Measurements from ENCODE around the gene CXorf66.
"Not testable (repeated sequence)": the region's sequence is repeated elsewhere in the genome, so short reads cannot be mapped to it uniquely, and the experiment has no call there.

CXorf66 gene, protein sequence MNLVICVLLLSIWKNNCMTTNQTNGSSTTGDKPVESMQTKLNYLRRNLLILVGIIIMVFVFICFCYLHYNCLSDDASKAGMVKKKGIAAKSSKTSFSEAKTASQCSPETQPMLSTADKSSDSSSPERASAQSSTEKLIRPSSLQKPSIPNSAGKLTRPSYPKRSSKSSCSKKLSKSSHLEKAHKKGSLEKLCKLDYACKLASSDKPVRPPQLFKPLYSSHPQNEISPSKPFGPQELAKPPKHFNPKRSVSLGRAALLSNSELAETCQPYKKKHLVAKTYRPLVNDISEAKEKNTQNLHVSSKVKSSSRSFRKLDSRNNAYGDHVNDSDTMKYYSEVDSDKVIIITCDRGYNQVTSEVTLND

DNA sequence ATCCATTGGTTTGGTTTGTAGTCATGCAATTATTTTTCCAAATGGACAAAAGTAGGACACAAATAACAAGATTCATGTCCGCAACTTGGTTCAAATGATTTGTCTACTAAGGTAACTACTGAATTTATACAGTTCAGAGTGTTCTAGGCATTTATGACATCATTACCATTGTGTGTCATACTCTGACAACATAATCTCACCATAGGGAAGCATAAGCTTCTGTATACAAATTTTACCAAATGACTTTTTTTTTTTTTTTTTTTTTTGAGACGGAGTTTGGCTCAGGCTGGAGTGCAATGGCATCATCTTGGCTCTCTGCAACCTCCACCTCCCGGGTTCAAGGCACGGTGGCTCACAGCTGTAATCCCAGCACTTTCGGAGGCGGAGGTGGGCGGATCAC lies at the start of gene CXorf66:
Gene CXorf66, minus strand, starts transcription at position 101 of the 400 bp plus-strand sequence. Its CDS starts 25 bp downstream, at position 76.
- DNase-seq (ENCODE audit: low read depth, low spot score), result no peak

DNA sequence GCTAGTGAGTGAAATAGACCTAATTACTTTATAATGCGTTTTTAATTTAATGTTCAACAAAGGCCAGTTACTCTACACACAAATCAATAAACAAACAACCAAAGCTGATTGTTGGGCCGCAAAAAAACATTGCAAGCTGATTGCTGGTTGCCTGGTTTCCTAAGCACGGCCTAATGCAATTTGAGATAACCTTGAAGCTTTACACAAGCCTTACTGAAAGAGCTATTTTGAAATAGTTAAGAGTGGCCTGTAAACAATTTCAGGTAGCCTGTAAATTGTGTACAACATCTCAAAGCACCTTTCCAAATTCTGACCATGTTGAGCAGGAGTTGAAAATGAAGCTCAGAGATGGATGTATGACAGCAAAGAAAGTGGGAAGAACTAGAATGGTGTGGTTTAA lies 17.5 kb upstream of the CXorf66 start:
- DNase-seq (ENCODE audit: low read depth, low spot score), result no peak

DNA sequence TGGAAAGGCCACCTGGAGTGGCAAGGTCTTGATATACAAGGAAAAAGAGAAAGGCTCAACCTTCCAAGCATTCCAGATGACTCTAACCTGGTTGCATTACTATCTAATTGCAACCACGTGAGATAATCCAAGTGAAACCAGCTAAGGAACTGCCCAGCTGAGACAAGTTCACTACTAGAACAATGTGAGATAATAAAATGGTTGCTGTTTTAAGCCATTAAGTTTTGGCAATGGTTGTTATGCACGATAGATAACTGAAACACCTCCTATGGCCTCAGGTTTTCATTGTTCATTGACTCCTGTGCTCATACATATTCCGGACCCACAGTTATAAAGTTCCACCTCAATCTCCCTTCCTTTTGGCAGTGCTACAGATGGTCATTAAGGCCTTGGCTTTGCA lies 9.2 kb upstream of the CXorf66 start:
- no peak for DNase-seq (ENCODE audit: low read depth, low spot score)

DNA sequence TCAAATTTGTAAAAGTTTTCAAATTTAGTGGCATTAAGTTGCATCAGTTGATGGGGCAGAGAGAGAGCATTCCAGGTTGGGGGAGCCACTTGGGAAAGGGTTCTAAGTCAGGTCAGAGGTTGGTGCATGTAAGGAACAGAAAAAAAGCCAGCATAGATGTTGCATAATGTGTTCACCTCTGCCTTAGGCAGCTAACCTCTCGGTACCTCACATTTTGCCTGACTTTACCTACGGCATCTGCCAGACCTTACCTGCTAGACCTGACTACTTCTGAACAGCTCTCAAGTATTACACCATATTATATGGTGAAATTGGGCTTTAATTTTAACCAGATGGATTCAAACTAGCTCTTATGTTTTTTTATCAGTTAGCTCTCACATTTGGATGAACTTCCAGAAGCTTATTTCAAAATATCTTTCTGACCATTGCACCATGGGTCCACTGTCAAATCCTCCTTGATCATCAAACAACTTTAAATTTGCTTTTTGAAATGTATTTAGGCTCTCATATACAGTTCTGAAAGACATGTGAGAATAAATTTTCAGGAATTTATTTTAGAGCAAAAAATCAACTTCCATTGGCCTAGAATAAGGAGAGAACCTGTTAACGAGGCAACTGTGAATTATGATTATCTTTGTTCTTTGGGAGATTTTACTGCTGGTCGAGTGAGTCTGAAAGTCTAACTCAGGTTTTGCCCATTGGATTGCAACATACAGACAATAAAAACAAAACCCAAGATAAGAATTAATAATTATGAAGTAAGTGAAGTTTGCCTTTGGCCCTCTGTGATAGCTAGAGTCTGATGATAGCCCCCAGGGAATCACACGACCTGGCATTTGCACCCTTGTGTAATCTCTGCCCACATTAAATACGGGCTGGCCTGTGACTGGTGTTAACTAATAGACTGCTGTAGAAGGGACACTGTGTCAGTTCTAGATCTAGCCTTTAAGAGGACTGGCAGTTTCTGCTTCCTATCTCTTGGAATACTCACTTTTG lies 7.6 kb upstream of the CXorf66 start:
- DNase-seq (ENCODE audit: low read depth, low spot score), result no peak

DNA sequence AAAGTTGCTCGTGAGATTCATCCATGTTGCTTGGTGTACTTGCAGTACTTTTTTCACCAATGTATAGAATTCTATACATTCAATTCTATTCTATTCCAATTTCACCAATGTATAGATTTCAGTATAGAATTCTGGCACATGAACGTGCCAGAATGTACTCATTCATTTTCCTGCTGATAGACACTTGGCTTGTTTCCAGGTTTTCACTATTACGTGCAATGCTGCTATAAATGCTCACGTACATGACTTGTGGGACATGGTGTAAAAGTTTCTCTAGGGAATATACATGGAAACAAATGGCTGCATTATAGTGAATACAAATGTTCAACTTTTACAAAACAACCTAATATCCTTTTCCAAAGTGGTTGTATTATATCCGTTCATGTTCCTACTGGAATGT lies 6.8 kb upstream of the CXorf66 start:
- DNase-seq (ENCODE audit: low read depth, low spot score), result no peak

DNA sequence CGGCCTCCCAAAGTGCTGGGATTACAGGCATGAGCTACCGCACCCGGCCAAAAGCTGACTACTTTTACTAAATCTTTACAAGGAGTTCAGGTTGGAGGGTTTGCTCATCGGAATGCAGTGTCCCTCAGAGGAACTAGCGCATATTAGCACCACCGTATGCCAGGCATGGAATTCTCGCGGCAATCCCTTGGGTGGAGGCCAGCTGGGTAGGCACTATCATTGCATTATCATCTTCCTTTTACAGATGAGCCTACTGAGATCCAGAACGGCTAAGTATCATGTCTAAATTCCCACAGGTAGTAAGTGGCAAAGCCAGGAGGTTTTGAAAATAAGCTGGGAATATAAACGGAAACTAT lies 6.1 kb upstream of the CXorf66 start:
- DNase-seq (ENCODE audit: low read depth, low spot score), result no peak

DNA sequence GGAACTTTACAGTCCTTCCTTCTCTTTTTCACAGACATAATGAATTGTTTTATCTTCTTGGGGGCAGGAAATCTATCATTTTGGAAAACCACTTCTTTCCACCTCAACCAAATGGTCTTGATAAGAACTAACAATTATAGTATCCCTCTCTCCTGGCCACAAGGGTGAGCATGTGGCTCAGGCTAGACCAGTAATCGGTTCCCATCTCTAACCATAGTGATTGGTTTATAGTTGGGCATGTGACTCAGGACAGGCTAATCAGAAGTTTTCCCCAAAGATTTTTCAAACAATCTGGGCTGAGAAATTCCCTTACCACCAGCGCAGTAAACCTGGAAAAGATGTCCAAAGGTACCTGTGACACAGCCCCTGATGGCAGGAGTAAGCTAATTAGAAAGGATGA lies 4.0 kb upstream of the CXorf66 start:
- no peak for DNase-seq (ENCODE audit: low read depth, low spot score)

DNA sequence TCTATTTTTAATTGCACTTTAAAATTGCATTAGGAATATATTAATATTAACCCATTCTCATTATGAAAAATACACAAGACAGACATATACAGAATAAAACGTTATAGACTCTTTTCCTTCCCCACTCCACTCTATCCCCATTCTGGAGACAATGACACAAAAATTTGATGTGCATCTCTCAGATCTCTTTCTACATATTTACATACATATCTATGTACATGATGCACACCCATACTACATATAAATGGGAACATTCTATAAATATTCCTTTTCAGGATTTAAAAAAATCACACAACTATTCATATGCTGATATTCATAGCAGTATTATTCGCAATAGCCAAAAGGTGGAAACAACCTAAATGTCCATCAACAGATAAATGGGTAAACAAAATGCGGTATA lies 2.4 kb upstream of the CXorf66 start:
- no peak for DNase-seq (ENCODE audit: low read depth, low spot score)

DNA sequence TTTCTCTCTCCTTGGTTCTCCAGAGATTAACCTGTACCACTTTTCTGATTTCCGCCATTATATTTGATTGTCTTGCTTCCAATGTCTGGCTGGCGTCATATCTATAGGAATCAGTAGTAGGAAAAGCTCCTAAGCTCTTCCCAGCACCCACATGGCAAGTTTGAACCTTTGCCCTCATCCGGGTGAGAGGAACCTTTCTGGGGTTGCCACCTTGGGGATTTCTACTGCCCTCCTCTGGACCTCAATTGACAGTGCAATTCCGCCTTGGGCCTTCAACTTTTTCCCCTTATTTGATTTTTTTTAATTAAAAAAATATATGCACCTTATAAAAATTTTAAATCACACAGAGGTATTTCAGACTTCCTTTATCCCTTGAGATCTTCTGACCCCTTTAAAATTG lies 2.0 kb upstream of the CXorf66 start:
- DNase-seq (ENCODE audit: low read depth, low spot score), result no peak

DNA sequence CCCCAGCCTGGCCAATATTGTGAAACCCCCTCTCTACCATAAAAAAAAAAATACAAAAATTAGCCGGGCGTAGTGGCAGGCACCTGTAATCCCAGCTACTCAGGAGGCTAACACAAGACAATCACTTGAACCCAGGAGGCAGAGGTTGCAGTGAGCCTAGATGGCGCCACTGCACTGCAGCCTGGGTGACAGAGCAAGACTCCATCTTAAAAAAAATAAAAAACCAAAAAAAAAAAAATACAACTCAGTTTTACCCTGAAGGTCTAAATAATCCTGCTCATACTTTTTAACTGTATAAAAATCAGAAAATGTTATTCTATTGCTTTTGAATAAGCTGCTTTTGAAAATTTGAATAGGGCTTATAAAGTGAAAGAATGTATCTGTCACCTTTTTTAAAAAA lies 838 bp upstream of the CXorf66 start:
- DNase-seq (ENCODE audit: low read depth, low spot score), result not testable (repeated sequence)

DNA sequence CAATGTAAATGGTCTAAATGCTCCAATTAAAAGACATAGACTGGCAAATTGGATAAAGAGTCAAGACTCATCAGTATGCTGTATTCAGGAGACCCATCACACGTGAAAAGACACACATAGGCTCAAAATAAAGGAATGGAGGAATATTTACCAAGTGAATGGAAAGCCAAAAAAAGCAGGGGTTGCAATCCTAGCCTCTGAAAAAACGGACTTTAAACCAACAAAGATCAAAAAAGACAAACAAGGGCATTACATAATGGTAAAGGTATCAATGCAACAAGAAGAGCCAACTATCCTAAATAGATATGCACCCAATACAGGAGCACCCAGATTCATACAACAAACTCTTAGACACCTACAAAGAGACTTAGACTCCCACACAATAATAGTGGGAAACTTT lies 4.2 kb downstream of the CXorf66 start:
- DNase-seq (ENCODE audit: low read depth, low spot score), result not testable (repeated sequence)

DNA sequence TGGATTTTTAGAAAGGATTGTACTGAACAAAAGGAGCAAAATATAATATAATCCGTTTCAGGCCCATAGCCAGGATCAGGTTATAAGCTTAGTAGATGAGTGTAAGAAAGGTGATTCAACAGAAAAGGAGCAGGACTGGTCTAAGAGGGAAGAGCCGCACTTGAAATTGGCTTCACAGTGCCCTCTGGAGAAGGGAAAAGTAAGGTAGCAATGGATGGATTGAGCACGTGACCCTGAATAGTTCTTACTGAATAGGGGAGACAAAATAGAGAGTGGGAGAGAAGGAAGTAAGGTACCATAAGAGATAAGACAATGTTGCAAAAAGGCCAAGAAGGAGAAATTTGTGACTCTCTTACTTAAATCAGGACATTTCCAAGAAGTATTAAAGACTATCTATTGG lies 15.6 kb downstream of the CXorf66 start:
- no peak for DNase-seq (ENCODE audit: low read depth, low spot score)

DNA sequence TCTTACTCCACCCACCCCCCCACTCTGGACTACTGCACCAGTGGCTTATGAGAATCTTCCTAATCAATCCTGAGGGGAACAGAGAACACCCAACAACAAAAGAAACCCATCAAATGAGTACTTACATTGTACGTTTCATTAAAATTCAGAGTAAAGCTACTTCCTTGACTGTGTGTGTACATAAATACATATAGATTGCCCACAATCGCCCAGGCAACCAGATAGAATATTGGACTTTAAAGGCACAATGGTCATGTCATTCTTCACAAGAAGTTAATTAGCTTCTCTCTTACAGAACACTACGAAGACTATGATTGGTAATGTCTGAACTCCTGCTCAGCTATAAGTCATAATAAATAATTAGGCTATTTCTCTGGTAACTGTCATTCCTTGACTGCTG lies 20.2 kb downstream of the CXorf66 start:
- no peak for DNase-seq (ENCODE audit: low read depth, low spot score)

DNA sequence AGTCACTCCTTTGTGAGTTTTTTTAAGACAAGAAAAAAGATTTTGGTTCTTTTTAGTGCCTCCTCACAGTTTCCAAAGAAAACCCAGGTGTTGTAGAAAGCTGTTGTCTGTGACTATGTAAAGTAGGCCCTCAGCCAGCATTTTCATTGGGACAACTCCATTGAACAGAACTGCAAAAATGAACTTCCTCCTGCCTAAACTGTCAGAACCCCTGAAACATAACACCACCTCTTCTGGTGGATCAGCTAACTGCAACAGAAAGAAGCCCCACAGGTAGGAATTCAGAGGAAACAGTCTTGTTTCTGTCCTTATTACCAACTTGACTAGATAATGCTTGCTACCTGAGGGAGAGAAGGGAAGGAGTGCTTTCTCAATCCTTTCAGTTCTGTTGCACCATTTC lies 29.1 kb downstream of the CXorf66 start:
- no peak for DNase-seq (ENCODE audit: low read depth, low spot score)

DNA sequence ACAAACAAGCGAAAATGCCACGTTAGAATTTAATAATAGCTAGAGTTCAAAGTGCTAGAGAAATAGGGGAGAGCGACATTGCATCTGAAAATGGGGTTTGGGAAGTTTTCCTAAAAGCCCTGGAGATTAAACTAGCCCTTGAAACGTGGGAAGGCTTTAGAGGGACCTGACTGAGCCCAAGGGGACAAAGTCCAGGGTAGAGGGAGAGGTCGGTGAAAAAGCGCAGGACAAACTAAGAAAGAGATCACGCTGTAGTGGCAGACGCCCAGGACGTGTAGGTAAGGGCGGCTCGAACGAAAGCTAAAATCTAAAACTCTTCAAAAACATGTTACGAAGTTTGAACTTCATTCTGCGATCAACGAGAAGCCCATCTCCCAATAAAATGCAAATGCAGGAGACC lies 31.4 kb downstream of the CXorf66 start:
- DNase-seq (ENCODE audit: low read depth, low spot score), result no peak

DNA sequence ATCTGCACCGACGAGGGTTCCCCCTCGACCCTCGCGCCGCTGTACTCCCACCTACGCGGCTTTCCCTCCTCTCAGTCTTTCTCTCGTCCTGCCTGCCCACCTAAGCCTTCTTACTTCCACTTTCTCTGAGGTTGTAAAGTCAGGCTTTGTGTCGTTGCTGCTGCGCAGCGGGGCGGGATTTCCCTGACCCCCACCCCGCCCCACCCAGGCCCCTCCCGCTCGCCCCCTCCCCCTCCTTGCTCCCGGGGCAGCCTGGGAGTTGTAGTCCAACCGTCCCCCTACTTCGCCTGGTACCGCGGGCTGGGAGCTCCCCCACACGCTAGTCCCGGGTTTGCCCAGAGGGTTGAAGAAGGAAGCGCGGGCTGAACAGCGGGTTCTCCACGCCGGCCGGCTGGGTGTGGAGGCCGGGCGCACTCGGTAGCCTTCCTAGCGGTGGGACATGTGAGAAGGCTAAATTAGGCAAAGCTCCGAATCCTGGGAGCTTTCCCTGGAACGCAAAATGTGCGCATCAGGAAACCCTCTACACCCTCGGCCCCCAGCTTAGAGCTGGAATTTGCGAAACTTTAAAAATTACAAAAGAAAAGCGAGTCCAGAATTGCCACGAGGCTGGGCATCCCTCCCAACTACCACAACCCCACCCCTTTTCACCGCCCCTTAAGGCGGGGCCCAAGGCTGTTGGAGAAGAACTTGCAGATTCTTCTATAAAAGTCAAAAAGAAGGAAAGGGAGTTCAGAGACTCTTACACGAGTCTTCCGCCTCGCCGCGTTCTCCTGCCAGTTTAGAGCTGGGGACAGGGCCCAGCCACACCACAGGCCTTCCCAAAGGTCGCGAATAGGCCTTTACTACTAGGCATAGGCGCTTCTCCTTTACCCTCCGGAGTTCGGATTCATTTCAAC lies 32.2 kb downstream of the CXorf66 start, which contains the start of gene ATP11C:
Gene ATP11C, minus strand, starts transcription at position 153 of the 896 bp plus-strand sequence. CDS start 1,011 bp downstream, outside the sequence.
- DNase-seq (ENCODE audit: low read depth, low spot score), result peak; percentile 58

DNA sequence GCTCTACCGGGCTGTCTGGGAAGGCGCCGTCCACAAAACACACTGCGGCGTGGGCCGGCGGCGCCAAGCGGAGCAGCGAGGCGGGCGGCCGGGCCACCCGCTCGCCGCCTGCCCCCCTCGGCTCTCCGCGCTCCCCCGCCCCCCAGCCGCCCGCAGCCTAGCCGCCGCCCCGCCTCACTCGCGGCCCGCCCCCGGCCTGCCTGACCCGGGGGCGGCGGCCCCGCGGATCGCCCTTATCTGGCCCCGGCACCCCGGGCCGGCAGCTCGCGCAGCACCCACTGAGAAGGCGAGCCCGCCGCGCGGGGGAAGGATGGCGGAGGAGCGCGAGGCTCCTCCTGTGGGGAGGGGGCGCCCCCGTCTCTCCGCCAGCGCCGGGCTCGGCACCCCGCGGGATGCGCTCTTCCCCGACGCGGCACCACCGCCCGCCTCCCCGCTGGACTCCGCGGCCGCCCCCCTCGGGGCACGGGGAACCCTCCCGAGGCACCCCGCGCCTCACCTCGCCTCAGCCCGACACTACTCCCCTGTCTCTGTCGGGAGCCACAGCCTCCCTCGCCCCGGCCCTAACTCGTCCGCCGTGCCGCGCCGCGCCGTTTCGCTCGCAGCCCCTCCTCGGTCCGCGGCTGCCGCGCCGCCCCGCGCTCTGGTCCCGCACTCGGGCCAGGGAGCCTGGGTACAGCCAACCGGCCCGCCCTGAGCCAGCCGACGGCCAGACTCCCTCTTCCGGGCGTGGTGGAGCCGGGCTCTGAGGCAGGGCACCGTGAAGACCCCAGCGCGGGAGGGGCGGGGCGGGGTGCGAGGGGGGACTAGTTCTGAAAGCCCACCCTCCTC lies 33.0 kb downstream of the CXorf66 start:
- no peak for DNase-seq (ENCODE audit: low read depth, low spot score)

DNA sequence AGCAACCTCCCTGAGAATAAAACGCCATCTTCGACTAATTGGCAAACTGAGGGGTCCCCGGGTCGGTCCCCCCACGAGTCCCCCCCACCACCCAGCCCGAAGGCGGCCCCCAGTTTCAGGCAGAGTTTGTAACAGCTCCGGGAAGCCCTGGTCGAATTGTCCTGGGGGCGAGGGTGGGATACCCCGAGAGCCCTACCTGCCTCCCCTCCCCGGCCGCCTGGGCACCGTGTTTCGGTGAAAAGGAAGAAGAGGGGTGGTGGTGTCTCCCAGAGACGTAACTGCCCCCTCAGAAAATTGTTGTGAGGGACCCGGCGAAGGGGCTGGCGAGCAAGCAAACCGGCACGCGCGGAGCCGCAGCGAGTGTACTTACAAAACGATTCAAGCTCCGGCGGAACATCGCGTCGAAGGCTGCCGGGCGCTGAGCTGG lies 33.7 kb downstream of the CXorf66 start:
- DNase-seq (ENCODE audit: low read depth, low spot score), result no peak

DNA sequence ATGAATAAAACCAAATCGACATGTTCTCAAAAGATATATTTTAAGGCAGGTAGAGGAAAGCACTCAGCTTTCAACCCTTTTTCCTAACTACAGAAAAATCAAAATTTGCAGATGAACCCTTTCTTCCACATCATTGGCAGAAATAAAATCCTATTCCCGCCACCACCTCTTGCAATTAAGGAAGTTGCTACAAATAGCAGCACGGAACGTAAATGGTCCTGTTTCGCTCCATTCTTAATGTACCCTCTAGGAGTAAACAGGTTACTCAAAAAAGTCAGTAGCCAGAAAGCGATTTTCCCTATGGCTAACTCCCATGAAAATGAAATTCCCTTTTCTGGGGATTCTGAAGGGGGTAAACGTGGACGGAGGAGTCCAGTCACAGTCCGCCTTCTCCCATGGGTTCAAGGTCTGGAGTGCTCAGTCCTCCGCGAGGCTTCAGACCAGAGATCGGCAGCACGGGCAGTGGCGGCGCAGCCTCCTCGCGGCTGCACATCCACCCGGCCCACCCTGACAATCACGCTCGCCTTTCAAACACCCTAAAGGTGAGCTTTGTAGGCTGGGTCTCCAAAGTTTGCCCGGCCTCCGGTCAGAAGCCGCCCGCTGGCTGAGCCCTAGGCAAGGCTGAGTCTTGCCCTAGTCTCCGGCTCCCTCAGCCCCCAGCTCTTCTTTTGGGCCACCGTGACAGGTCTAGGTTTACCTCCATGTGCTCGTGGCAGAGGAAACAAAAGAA lies 34.2 kb downstream of the CXorf66 start:
- DNase-seq (ENCODE audit: low read depth, low spot score), result no peak

DNA sequence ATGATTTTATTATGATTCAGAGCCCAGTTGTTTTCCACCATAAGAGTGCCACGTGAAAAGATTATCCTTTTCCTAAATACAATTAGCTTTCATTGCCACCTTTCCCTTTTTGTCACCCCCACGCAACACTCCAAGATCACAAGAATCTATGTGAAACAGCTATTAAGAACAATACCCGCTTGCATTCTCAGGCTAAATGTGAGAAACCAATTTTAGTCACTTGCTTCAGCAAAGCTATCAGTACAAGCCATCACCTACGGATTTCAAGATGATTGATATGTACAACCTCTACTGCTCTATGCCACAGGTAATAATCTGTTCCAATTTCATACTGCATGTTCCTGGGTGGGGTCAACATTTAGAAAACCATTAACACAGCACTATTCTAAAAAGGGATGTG lies 34.9 kb downstream of the CXorf66 start:
- DNase-seq (ENCODE audit: low read depth, low spot score), result no peak
